K562 (cell line): ENCODE data around the gene CLCF1. TPM values are rescaled to one million over a fixed set of nuclear protein-coding genes. Genes with fewer than 3 reads are reported as not detected.

Experiments used
- CCAR2 ChIP-seq: fragments of 200-400 bp; formaldehyde crosslinking; IDR thresholded peaks from 2 replicates; pipeline ENCODE4 v1.6.1; 2017; ENCODE audit warnings: mild to moderate bottlenecking, low read depth, low read length
- EGR1 ChIP-seq: fragments of 450-650 bp; conservative IDR thresholded peaks from 2 replicates; pipeline ENCODE4 v1.6.1; 2017; ENCODE audit warnings: mild to moderate bottlenecking
- FOSL1 ChIP-seq: fragments of 200-800 bp; sonication (Bioruptor generic); conservative IDR thresholded peaks from 2 replicates; pipeline ENCODE4 v1.6.1; 2016; ENCODE audit warnings: missing genetic modification characterization, missing compliant biosample characterization
- KDM5B ChIP-seq: fragments of 200-600 bp; sonication (generic); IDR thresholded peaks from 2 replicates; pipeline ENCODE4 v1.6.1; 2012; ENCODE audit warnings: low read depth, mild to moderate bottlenecking, moderate library complexity, low read length, control low read depth, inconsistent platforms; ENCODE audit not compliant: insufficient replicate concordance
- L3MBTL2 ChIP-seq: fragments of 450-650 bp; IDR thresholded peaks from 2 replicates; pipeline ENCODE4 v1.6.1; 2016; ENCODE audit warnings: mild to moderate bottlenecking, moderate library complexity
- MAZ ChIP-seq, 2 experiments: fragments of 450-650 bp in 1 of 2; sonication (generic) in 1 of 2; formaldehyde crosslinking; IDR thresholded peaks in 1 of 2; conservative IDR thresholded peaks in 1 of 2; 2 replicates each; pipeline versions ENCODE4 v1.4.0 to v1.5.0; 2020; ENCODE audit warnings: mild to moderate bottlenecking in 1 of 2, missing genetic modification reagents in 1 of 2
- PHTF2 ChIP-seq: fragments of 250-450 bp; sonication (Bioruptor Pico); IDR thresholded peaks from 2 replicates; pipeline ENCODE4 v1.5.0; 2021; ENCODE audit warnings: mild to moderate bottlenecking
- POLR2AphosphoS5 ChIP-seq: IDR thresholded peaks from 2 replicates; pipeline ENCODE4 v1.6.1; 2011; ENCODE audit warnings: mild to moderate bottlenecking, low read depth, low read length, moderate library complexity; ENCODE audit not compliant: control insufficient read depth, insufficient read depth
- STAT5A ChIP-seq: IDR thresholded peaks from 2 replicates; pipeline ENCODE4 v1.6.1; 2012; ENCODE audit warnings: low read length, inconsistent platforms, borderline replicate concordance
- TOE1 ChIP-seq, 2 experiments: fragments of 450-650 bp in 1 of 2; sonication (generic) in 1 of 2; formaldehyde crosslinking in 1 of 2; IDR thresholded peaks; 2 replicates each; pipeline versions ENCODE4 v1.7.1 to v1.8.0; 2016 to 2022; ENCODE audit warnings: borderline replicate concordance in 2 of 2, mild to moderate bottlenecking in 2 of 2, antibody characterized with exemption in 1 of 2, inconsistent platforms in 1 of 2, low read depth in 1 of 2, missing genetic modification reagents in 1 of 2, moderate library complexity in 1 of 2
- ZBTB7A ChIP-seq: IDR thresholded peaks from 2 replicates; pipeline ENCODE4 v1.6.1; 2011; ENCODE audit warnings: low read depth, mild to moderate bottlenecking, low read length, moderate library complexity, borderline replicate concordance; ENCODE audit not compliant: control insufficient read depth
- ZKSCAN1 ChIP-seq: fragments of 150-350 bp; IDR thresholded peaks from 2 replicates; pipeline ENCODE4 v1.6.1; 2016; ENCODE audit warnings: low read depth, low read length
- ZNF197 ChIP-seq: fragments of 200-800 bp; sonication (Bioruptor generic); IDR thresholded peaks from 2 replicates; pipeline ENCODE4 v1.6.1; 2016; ENCODE audit warnings: low read depth, missing genetic modification characterization, missing compliant biosample characterization
- ZSCAN32 ChIP-seq: fragments of 450-650 bp; formaldehyde crosslinking; IDR thresholded peaks from 2 replicates; pipeline ENCODE4 v1.4.0; 2020; ENCODE audit warnings: mild to moderate bottlenecking, moderate library complexity
- polyA plus RNA-seq, 8 experiments: library from polyadenylated mRNA; depleted of rRNA in 4 of 8; stranded (reverse) in 5 of 8; unstranded in 3 of 8; fragments of >200 nt; fragmentation: Nextera tagmentation in 2 of 8; fragmentation: Illumina TruSeq in 1 of 8; extraction: Ambion mirVana in 2 of 8; extraction: Trizol in 1 of 8; gene quantifications; 2 replicates each; pipeline versions ENCODE4 v1.2.1 to v1.2.3, GENCODE V29; 2011 to 2014; ENCODE audit warnings: inconsistent platforms in 1 of 8, missing spikeins in 1 of 8
- total RNA-seq, 7 experiments: library from RNA; depleted of rRNA in 6 of 7; stranded (reverse); fragments of >200 nt in 6 of 7; fragmentation: Illumina TruSeq in 2 of 7; extraction: Trizol in 2 of 7; gene quantifications; 2 replicates each; pipeline versions ENCODE4 v1.2.1 to v1.2.3, GENCODE V29; 2011 to 2021; ENCODE audit warnings: low replicate concordance in 1 of 7
- TF ChIP-seq, protein P1 (sequence below): sonication (generic); formaldehyde crosslinking; IDR thresholded peaks from 2 replicates; pipeline ENCODE4 v1.8.0; 2023; ENCODE audit warnings: missing genetic modification reagents, mild to moderate bottlenecking, borderline replicate concordance
- TF ChIP-seq, protein P2 (sequence below): sonication (generic); formaldehyde crosslinking; IDR thresholded peaks from 2 replicates; pipeline ENCODE4 v1.8.0; 2022; ENCODE audit warnings: mild to moderate bottlenecking, low read depth, missing genetic modification reagents
- TF ChIP-seq, protein P3 (sequence below), 2 experiments: fragments of 450-650 bp in 1 of 2; sonication (generic) in 1 of 2; formaldehyde crosslinking in 1 of 2; IDR thresholded peaks in 1 of 2; conservative IDR thresholded peaks in 1 of 2; 2 replicates each; pipeline versions ENCODE4 v1.6.1 to v1.8.1; 2016 to 2023; ENCODE audit warnings: mild to moderate bottlenecking in 2 of 2, moderate library complexity in 2 of 2, inconsistent platforms in 1 of 2, missing genetic modification reagents in 1 of 2
- TF ChIP-seq, protein P4 (sequence below): fragments of 450-650 bp; IDR thresholded peaks from 2 replicates; pipeline ENCODE4 v1.6.1; 2017; ENCODE audit warnings: mild to moderate bottlenecking, moderate library complexity

CLCF1 gene
- total and polyA plus RNA-seq, 9 of the 15 experiments (the other 6 are each of a cell fraction or from before 2014, with no cell fraction given) = 0.49 to 5.8 (median 3.0) TPM

DNA sequence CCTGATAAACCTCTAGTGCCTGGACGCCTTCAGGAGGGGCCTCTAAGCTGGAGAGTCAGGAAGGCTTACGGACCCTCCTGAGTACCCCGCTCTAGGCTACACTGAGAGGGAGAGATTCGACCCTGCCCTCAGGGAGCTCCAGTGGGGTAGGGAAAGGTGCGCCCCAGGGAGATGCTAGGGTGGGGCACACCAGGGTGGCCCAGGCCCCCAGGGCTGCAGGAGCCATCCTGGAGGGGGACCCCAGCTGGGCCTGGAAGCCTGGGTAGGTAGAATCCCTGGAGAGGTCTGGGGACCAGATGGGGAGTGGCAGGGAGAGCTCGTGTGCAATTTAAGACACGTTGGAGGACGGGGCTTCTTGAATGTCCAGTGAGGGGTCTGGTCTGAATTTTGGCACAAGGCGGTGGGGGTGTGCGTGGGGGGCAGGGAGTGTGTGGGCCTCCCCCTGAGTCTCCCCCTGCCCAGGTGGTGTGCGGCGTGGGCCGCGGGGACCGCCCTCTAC lies 46.8 kb upstream of the CLCF1 start (continued):
- TF ChIP-seq, protein P1, sequence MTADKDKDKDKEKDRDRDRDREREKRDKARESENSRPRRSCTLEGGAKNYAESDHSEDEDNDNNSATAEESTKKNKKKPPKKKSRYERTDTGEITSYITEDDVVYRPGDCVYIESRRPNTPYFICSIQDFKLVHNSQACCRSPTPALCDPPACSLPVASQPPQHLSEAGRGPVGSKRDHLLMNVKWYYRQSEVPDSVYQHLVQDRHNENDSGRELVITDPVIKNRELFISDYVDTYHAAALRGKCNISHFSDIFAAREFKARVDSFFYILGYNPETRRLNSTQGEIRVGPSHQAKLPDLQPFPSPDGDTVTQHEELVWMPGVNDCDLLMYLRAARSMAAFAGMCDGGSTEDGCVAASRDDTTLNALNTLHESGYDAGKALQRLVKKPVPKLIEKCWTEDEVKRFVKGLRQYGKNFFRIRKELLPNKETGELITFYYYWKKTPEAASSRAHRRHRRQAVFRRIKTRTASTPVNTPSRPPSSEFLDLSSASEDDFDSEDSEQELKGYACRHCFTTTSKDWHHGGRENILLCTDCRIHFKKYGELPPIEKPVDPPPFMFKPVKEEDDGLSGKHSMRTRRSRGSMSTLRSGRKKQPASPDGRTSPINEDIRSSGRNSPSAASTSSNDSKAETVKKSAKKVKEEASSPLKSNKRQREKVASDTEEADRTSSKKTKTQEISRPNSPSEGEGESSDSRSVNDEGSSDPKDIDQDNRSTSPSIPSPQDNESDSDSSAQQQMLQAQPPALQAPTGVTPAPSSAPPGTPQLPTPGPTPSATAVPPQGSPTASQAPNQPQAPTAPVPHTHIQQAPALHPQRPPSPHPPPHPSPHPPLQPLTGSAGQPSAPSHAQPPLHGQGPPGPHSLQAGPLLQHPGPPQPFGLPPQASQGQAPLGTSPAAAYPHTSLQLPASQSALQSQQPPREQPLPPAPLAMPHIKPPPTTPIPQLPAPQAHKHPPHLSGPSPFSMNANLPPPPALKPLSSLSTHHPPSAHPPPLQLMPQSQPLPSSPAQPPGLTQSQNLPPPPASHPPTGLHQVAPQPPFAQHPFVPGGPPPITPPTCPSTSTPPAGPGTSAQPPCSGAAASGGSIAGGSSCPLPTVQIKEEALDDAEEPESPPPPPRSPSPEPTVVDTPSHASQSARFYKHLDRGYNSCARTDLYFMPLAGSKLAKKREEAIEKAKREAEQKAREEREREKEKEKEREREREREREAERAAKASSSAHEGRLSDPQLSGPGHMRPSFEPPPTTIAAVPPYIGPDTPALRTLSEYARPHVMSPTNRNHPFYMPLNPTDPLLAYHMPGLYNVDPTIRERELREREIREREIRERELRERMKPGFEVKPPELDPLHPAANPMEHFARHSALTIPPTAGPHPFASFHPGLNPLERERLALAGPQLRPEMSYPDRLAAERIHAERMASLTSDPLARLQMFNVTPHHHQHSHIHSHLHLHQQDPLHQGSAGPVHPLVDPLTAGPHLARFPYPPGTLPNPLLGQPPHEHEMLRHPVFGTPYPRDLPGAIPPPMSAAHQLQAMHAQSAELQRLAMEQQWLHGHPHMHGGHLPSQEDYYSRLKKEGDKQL = no peak
- TF ChIP-seq, protein P2, sequence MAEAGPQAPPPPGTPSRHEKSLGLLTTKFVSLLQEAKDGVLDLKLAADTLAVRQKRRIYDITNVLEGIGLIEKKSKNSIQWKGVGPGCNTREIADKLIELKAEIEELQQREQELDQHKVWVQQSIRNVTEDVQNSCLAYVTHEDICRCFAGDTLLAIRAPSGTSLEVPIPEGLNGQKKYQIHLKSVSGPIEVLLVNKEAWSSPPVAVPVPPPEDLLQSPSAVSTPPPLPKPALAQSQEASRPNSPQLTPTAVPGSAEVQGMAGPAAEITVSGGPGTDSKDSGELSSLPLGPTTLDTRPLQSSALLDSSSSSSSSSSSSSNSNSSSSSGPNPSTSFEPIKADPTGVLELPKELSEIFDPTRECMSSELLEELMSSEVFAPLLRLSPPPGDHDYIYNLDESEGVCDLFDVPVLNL (CRISPR knock-in tag) = no peak
- TF ChIP-seq, protein P3, sequence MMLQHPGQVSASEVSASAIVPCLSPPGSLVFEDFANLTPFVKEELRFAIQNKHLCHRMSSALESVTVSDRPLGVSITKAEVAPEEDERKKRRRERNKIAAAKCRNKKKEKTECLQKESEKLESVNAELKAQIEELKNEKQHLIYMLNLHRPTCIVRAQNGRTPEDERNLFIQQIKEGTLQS (IDR thresholded peaks at IDR 0.05) = no peak
- TF ChIP-seq, protein P3 (CRISPR knock-in tag; conservative IDR thresholded peaks at IDR 0.05) = no peak
- TF ChIP-seq POLR2AphosphoS5 = 0 out of 2 replicates have a peak, but pooled peaks have one; percentile 6
- TF ChIP-seq ZBTB7A = peak; percentile 51; the same call in 1 of the 2 replicates
- no peak for TF ChIP-seq MAZ (CRISPR knock-in tag; conservative IDR thresholded peaks at IDR 0.05 in 1 of 2, IDR thresholded peaks at IDR 0.05 in 1 of 2)
- TF ChIP-seq ZNF197 (CRISPR knock-in tag) = no peak
- no peak for TF ChIP-seq ZKSCAN1
- no peak for TF ChIP-seq STAT5A
- TF ChIP-seq ZSCAN32 = no peak
- TF ChIP-seq KDM5B = peak; percentile 15
- TF ChIP-seq PHTF2 (CRISPR knock-in tag) = no peak
- no peak for TF ChIP-seq FOSL1 (tag)
- TF ChIP-seq CCAR2 = no peak
- no peak for TF ChIP-seq TOE1 (IDR thresholded peaks at IDR 0.05; ENCODE audit: borderline replicate concordance)
- no peak for TF ChIP-seq TOE1 (CRISPR knock-in tag; IDR thresholded peaks at IDR 0.05; ENCODE audit: borderline replicate concordance, low read depth)
- TF ChIP-seq, protein P4, sequence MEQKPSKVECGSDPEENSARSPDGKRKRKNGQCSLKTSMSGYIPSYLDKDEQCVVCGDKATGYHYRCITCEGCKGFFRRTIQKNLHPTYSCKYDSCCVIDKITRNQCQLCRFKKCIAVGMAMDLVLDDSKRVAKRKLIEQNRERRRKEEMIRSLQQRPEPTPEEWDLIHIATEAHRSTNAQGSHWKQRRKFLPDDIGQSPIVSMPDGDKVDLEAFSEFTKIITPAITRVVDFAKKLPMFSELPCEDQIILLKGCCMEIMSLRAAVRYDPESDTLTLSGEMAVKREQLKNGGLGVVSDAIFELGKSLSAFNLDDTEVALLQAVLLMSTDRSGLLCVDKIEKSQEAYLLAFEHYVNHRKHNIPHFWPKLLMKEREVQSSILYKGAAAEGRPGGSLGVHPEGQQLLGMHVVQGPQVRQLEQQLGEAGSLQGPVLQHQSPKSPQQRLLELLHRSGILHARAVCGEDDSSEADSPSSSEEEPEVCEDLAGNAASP = no peak
- no peak for TF ChIP-seq L3MBTL2
- TF ChIP-seq EGR1 = peak; percentile 69
